ENCODE results near the gene PLPP1. TPM values are rescaled to one million over a fixed set of nuclear protein-coding genes. Genes with fewer than 3 reads are reported as not detected.

The PLPP1 gene
- total and polyA plus RNA-seq, 2 of the 8 experiments (the other 6 are each of a cell fraction or from before 2014, with no cell fraction given): 43.7 to 91.3 TPM

DNA sequence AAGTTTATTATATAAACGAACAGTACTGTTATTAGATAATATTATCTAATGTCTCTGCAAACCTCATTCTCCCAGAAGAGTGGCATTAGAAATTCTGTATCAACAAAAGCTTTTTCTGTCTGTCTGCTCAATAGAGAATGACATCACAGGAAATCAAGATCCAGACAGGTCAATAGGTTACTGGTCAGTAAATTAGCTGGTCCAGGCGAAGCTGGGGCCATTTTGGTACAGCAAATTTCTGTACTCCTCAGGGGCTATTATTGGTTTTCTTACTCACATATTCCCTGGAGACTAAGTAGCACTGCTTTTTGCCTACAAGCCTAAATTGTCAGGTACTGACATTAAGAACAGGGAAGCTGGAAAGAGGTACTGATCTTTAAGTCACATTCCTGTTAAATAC lies 80.5 kb downstream of the PLPP1 start (continued):
- no peak for TF ChIP-seq SIRT6 (IDR thresholded peaks at IDR 0.05; ENCODE audit: low read length)
- TF ChIP-seq, protein P1, sequence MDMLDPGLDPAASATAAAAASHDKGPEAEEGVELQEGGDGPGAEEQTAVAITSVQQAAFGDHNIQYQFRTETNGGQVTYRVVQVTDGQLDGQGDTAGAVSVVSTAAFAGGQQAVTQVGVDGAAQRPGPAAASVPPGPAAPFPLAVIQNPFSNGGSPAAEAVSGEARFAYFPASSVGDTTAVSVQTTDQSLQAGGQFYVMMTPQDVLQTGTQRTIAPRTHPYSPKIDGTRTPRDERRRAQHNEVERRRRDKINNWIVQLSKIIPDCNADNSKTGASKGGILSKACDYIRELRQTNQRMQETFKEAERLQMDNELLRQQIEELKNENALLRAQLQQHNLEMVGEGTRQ (IDR thresholded peaks at IDR 0.05; ENCODE audit: low read length): no peak
- TF ChIP-seq MAX (IDR thresholded peaks at IDR 0.05): no peak
- TF ChIP-seq RFX5 (IDR thresholded peaks at IDR 0.05; ENCODE audit: borderline replicate concordance, low read depth, low read length): no peak
- no peak for TF ChIP-seq HDAC2 (IDR thresholded peaks at IDR 0.05; ENCODE audit: borderline replicate concordance in 1 of 2, low read depth in 2 of 2, low read length in 2 of 2)

Data from H1 (cell line).